GM23248 (cell line): Measurements from ENCODE around the gene ATG9A.

Experiments
- EZH2 ChIP-seq: fragments of 200-600 bp; sonication (generic); IDR thresholded peaks from 2 replicates; pipeline ENCODE4 v1.6.1; 2018; ENCODE audit warnings: antibody characterized with exemption, mild to moderate bottlenecking; ENCODE audit not compliant: insufficient read depth, poor library complexity, severe bottlenecking
- EZH2phosphoT487 ChIP-seq: fragments of 200-600 bp; sonication (generic); IDR thresholded peaks from 2 replicates; pipeline ENCODE4 v1.6.1; 2018; ENCODE audit warnings: antibody characterized with exemption, moderate library complexity, mild to moderate bottlenecking, low read depth; ENCODE audit not compliant: insufficient read depth

DNA sequence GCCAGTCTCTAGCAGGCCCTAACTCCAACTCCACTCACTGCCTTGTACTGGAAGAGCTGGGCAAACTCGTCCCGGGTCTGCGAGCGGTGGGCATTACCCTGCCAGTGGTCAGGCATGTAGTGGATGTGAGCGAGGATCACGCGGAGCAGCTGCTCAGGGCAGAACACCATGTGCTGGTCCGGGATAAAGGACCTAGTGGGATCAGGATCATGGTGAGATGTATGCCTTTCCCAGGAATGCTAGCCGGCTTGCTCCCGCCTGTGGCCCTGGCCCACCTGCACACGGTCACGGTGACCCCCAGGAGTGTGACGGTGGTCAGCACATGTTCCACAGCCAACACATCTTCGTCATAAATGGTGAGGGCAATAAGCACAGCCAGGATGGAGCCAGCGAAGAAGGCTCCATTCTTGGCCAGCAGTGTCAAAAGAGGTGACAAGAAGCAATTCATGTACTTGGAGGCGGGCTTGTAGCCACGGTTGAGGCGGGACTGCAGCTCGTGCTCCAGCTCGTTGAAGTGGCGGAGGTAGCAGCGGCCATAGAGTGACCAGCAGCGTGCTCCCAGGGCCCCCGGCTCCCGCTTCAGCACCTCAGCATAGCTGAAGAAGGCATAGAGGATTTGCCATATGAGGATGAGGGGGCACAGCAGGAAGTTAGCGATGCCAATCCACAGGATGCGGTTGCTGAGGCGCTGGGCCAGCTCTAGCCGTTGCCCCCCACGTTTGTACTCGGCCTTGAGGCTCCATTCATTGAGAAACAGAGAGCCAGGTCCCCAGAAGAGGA is 5.4 kb downstream of the ATG9A start:
- TF ChIP-seq EZH2phosphoT487 (no peak), EZH2 (no peak)
